HG03280 (cell line): Measurements from ENCODE around the gene FBH1.
"Not testable (repeated sequence)": the region's sequence is repeated elsewhere in the genome, so short reads cannot be mapped to it uniquely, and the experiment has no call there.

Source experiments
- ATAC-seq: cut with Tn5 transposase; IDR thresholded peaks from one replicate; pipeline ENCODE4 v1.9.1; 2021; ENCODE audit warnings: mild to moderate bottlenecking, moderate library complexity; ENCODE audit not compliant: unreplicated experiment

Gene FBH1

DNA sequence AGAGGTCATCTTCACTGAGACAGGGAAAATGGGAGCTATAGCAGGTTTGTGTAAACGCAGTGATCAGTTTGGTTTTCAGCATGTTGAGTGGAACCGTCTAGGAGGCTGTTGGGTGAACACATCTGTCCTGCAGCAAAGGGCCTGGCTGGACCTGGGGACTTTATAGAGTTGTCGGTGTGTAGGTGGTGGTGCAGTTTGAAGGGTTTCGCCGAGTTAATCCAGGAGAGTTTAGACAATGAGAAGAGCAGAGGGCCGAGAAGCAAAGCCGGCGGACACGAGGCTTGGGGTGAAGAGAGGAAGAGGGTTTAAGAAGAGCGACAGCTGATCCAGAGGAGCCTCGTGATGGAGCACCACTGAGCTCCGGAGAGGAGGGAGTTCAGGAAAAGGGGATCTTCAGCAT, 48.2 kb downstream of the FBH1 start:
- ATAC-seq: no peak

DNA sequence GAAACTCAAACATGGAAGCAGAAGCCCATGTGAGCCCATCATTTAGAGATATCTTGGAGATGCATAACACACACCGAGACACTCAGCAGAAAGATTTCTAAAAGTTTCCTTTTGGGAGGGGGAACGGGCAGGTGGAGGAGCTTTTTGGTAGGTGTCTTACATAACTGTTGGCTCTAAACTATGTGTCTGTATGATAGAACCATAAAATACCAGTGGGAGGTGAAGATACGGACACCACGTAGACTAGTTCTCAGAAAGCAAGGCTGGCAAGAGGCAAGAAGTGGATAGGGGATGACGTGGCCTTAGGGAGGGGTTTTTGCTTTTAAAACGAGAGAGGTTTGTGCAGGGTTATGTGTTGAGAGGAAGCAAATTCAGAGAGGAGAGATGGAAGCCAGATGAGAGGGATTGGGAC, 50.8 kb downstream of the FBH1 start:
- no peak for ATAC-seq

DNA sequence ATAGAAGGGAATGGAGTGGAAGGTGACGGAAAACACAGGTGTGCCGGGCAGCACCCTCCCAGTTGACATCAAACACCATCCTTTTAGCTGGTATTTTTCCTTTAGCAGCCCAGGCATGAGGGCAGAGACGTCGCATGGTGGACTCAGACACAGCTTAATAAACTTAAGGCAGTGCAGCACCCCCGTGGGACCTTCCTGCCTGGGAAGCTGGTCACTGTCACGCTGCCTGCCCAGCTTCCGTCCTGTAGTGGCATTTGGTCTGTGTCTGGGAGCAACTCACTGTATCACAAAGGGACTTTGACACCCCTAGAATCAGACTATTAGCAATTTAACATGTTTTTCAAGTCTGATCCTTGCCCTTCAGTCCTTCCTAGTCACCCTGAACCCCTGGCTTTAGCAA, 51.5 kb downstream of the FBH1 start:
- ATAC-seq: no peak

DNA sequence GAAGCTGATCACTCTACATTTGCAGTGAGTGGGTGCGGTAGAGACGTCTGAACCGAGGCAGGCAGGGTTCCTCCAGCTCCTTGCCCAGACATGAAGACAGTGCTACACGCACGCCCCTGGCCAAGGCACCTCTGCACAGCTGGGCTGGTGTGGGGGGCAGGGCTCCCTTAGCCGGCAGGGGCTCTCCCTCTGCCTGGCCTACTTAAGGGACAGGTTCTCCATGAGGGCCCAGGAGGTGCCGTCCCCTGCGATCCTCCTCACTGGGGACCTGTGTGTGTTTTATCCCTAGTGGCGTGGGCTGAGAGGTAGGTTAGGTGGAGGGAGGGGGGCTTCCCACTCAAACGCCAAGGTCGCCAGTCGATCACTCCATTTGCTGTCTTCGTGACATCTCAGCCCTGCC, 52.0 kb downstream of the FBH1 start:
- no peak for ATAC-seq

DNA sequence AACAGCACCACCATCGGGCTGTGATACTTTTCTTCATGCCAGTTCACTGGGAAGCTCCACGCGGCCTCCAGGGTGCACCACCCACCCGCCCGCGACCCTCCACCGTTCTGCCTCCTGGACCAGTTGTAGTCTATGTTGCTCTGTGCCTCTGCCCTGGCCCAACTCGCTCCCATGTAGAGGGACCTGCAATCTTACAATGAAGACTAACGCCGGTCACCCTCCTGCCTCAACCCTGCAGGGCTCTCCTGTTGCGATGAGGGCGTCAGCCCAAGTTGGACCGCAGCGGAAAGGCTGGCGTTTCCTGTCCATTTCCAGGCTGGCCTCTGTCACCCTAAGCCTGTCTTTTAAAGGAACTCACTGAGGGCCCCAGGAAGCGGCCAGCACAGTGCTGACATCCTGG, 52.4 kb downstream of the FBH1 start:
- ATAC-seq: no peak

DNA sequence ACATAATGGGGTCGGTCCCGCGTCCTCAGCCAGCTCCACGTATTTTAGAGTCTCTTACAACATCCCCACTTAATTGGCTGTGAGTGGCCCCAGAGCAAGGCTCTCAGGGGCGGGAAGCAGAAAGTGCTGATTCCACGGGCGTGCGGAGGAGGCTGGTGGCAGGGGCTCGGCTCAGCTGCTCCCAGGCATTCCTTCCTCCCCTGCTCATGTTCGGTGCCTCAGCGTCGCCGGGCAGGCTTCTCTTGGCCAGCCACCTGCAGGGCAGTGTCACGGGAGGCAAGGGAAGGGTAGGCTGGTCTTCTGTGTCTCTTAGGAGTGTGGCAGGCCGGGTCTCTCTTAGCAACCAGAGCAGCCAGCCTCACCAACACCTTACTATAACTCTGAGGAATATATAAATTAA, 53.5 kb downstream of the FBH1 start:
- ATAC-seq: no peak

DNA sequence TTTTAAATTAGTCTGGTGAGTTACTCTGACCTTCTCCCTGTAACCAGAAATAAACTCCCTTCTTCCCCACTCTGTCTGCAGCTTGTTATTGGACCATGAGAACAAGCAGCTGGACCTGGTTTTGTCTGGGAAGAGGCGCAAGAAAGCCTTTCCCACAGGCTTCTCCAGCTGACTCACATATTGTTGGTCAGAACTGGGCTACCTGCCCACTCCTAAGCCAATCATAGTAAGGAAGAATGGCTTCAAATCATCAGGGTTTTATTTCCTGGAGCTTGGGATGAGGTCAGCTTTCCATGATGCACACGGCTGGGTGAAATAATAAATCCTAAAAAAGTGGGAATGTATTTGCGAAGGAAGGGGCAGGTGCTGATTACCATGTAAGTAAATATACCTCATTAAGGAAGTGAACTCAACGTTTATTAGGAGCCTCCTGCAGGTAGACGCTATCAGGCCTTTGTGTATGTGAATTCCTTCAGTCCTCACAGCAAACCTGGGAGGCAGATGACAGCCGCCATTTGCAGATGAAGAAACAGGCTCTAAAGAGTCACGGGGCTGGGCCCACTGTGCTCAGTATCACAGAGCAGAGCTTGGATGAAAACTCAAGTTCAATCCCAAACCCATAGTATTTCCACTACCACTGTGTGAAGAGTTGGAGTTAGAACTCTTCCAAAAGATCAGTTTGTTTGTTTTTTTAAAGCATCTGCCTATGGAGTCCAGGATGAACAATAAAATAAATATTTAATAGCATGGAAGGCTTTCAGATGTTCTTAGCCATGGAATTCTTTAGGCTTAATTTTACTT, 54.5 kb downstream of the FBH1 start:
- ATAC-seq: no peak

DNA sequence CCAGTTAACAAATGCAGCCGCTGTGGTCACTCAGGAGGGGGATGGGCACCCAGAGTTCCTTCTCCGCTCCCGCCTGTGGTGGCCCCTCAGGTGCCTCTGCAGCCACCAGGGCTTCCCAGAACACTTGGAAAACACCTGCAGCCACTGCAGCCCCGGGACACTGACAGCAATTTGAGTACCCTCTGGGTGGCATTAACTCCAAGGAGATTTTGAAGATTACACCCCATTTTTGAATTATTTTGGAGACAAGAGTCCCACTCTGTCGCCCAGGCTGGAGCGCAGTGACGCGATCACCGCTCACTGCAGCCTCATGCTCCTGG, 55.1 kb downstream of the FBH1 start:
- no peak for ATAC-seq

DNA sequence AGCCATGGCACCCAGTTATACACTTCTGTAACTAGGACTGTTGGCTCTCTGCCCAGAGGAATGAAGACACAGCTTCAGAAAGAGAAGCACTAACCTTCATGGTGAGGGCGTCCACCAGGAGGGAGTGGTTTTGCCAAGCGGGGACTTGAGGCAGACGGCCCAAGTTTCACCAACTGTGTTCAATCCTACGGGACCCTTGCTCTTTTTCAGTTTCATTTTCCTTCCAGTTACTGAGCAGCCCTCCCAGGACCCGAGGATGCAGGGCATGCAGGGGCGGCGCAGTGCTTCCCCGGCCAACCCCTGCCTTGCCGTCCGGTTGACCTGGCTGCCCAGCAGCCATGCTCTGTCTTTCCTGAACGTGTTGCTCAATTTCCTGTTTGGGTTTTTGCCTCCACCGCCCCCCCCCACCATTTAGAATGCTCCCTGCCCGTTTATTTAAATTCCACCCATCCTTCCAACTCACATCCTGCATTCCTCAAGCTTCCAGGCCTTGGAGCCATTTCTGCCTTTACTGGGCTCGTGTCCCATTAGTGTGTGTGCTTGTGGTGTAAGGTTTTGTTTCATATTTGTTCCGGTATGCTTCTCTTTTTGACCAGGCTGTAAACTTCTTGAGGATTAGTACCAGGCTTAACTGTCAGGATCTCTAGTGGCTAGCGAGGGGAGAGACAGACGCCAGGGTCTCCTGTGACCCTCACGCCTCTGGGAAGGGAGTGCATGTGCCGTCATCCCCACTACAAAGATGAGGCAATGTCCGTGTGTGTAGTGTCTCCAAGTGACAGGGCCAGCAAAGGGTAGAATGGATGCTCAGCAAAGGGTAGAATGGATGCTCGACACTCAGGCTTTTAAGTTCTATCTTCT, 55.7 kb downstream of the FBH1 start:
- no peak for ATAC-seq

DNA sequence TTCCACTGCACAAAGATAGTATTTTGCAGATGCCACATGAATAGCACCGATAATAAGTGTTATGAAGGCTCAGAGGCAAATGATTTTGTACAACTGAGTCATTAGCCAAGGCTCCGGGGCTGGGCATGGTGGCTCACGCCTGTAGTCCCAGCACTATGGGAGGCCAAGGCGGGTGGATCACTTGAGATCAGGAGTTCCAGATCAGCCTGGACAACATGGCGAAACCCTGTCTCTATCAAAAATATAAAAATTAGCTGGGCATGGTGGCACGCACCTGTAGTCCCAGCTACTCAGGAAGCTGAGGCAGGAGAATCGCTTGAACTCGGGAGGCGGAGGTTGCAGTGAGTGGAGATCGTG, 56.4 kb downstream of the FBH1 start:
- not testable (repeated sequence) for ATAC-seq

DNA sequence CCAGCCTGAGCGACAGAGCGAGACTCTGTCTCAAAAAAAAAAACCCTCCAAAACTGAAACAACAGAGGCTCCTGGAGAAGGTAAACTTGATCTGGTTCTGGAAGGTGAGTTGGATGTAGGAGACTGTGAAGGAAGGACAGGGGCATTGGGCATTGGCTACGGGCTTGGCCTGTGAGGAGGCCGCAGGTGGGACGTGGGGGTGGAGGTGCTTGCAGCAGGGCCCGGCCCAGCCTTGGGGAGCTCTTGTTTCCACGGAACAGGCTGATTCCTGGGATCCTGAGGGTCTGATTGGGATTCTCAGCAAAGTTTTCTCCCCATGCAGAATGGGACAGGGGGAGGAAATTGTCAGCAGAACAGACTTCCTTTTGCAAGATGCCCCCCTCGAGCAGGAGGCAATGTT, 56.7 kb downstream of the FBH1 start:
- ATAC-seq: no peak

DNA sequence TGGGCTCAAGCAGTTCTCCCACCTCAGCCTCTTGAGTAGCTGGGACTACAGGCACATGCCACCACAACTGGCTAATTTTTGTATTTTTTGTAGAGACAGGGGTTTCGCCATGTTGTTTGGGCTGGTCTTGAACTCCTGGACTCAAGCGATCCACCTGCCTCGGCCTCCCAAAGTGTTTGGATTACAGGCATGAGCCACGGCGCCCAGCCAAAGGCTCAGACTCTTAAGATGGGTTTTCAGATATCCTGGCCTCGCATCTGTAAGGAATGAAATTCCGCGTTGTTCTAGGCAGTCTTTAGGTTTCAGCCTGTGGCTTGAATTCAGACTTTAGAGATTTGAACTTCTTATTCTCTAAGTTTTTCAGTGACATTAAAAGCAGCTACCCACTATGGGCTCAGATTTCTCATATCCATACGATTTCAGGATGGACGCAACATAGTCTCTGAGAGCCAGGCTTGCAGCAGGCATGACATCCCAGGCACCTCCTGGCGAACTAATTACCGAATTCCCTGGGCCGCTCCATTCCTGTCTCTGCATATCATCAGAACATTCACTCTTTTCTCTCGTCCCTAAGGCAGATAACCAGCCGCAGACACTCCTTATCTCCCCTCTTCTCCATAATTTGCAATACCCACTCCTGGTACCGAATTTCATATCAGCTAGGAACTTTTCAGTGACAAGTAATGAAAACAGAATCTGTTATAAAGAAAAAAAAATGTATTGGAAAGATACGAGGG, 57.6 kb downstream of the FBH1 start:
- no peak for ATAC-seq

DNA sequence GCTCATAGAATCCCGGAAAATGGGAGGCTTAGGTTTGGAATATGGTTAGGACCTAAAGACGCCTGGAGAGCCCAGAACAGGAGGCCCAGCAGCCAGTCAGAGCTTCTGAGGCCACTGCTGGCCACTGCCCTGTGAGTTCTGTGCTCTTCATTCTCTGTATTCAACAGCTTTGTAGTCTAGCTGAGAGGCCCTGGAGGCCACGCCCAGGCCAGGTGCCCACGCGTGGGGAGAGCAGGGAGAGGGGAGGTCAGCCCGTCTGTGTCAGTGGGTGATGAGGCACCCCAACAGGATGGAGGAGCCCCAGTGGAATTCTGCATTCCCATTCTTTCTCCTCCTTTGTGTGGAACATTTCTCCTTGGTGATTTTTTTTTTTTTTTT, 58.2 kb downstream of the FBH1 start:
- ATAC-seq: no peak

DNA sequence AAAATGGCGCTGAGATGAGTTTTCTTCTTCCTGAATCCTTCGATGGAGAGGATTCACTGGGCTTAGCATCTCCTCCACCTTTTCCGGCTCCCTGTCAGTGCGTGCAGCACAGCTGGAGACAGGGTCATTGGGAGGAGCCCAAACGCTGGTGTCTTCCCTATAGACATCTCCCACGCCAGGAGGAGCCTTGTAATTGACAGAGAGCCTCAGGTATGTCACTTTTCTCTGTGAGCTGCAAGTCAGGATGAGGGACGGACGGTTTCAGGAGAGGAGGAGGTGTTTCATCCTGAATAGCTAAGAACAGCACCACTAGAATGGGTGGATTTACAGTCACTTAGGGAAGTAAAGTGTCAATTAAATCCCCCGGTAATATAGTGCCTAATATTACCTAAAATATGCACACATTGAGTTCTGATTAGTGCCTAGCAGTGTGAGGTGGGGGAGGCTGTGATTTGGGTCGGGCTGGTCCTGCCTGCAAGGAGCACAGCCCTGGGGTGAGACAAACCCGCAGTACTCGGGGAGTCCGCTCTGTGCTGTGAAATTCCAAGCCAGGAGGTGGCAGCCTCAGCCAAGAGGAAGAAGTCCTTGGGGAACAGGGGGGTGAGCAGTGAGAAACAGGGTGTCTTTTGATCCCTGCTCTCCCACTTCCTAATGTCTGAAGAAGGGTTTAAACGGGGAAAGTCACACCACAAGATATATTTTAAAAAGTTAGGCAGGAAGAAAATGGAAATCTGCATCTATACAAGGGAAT, 59.1 kb downstream of the FBH1 start:
- ATAC-seq: no peak

DNA sequence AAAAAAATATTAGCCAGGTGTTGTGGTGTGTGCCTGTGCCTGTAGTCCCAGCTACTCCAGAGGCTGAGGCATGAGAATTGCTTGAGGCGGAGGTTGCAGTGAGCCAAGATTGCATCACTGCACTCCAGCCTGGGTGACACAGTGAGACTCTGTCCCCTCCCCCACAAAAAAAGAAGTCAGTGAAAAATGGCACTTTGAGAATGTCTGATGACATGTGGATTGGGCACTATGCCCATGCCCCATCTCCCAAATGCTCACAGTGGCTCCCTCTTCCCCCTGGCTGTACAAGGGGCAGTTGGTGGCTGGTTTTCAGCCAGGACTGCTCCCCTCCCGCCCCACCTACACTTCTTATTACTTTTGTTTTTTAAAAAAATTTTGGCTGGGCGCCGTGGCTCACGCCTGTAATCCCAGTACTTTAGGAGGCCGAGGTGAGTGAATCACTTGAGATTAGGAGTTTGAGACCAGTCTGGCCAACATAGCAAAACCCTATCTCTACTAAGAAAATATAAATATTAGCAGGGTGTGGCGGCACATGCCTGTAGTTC, 61.2 kb downstream of the FBH1 start:
- ATAC-seq: no peak

DNA sequence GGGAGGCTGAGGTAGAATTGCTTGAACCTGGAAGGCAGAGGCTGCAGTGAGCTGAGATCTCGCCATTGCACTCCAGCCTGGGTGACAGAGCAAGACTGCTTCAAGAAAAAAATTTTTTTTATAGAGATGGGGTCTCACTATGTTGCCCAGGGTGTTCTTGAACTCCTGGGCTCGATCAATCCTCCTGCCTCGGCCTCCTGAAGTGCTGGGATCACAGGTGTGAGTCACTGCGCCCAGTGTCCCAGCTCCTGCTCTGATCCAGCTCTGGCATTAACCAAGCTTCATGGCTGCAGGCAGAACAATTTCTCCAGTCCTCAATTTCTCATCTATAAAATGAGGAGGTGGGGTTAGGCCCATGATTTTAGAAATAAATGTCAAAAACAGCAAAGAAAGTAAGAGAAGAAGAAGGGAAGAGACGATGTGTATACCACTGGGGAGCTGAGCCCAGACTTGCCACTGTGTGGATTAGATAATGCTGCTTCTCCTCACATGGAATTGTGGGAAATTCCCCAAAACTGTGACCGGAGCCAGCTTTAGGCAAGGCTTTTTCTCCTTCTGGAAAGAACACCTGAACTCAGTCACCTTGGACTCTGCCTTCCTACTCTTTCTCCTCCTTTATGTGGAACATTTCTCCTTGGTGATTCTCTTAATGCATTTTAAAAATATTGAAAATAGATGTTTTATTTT, 61.8 kb downstream of the FBH1 start:
- ATAC-seq: no peak

DNA sequence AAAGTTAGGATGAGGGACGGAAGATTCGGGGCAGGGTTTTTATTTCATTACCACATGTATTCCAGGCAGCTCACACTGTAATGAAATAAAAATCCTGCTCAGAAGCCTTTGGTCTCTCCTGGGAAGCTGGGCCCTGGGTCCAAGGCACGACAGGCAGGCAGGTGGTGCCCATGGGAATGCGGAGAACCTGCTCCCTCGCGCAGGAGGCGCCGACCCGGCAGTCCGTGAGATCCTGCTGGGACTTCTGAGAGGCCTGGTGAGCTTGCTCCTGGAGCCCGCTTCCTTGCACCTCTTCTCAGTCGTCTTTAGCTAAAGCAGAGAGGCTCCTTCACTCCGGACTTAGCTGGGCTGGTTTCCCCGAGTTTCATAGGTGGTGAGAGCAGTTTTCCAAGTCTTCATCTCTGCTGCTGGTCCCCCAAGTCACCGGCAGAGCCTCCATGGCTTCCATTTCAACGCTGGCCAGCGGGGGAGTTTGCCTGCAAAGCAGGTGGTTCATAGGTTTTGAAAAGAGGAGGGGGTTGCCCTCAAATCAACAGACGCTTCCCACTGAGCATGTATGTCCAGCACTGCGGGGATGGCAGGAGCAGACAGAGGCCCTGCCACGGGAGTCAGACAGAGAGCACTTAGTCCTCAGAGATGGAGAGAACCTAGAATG, 62.8 kb downstream of the FBH1 start:
- ATAC-seq: no peak

DNA sequence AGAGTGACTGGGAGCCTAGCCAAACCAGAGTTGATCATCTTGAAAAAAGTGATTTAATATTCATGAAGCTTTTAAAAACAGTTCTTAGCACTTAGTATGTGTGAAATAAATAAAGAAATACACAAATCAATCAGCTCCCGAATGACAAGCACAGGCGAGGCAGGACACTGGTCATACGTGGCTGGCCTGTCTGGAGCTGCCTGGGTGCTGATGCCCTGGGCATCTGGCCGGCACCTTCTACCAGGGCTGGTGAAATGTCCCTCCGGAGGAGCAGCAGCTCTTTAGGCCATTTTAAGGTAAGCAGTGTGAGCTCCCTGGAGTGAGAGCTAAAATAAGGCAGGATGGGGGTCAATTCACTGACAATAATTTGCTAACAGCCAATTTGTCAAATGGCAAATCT, 63.6 kb downstream of the FBH1 start:
- ATAC-seq: no peak

DNA sequence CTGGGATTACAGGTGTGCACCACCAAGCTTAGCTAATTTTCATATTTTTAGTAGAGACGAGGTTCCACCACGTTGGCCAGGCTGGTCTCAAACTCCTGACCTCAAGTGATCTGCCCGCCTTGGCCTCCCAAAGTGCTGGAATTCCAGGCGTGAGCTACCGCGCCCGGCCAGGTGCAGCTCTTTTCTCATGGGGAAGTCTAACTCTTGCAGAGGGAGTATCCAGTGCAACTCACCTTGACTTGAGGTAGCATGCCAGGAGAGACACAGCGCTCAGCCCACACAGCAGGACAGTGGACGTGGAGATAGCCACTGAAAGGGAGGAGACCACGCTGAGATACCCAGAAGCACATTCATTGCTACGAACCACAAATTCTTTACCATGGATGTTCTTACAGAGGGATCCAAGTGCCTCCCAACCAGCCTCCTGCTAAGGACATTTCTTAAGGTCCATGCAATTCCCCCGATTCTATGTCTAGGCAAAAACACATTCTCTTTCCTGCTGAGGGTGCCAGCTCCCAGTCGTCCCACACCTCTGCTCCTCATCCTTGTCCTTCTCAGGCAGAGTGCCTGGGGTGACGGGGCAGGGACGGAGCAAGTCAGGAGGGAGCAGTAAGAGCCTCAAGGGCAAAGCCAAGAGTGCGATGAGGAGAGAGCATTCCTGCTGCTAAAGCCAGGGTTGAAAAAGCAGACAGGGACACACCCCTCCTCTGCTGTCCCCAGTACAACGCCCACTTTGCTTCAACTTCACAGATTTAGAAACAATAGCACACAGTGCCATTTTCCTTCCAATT, 66.3 kb downstream of the FBH1 start:
- ATAC-seq: no peak
